GM21737 (cell line): ENCODE data around the gene CREB3L2.
"Not testable (repeated sequence)": the region's sequence is repeated elsewhere in the genome, so short reads cannot be mapped to it uniquely, and the experiment has no call there.

Experiments used
- ATAC-seq: cut with Tn5 transposase; IDR thresholded peaks from one replicate; pipeline ENCODE4 v1.9.1; 2021; ENCODE audit warnings: mild to moderate bottlenecking, moderate library complexity; ENCODE audit not compliant: unreplicated experiment

Gene CREB3L2

DNA sequence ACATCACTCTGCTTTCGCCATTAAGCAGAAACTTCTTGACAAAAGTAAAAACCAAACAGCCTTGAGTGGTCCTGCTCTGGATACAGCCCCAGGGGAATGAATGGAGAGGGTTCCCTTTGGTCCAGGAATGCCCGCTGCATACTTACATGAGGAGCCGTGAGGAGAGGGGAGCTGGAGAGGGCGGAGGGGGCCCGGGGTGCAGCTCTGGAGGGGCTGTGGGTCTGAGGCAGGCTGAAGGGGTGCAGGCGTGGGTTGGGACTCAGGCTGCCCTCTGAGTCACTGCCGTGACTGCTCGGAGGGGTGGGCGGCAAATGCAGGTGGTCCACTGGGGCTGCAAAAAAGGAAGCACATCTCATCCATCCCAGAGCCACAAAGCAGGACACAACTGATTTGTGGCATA is 93.8 kb downstream of the CREB3L2 start:
- ATAC-seq, result no peak

DNA sequence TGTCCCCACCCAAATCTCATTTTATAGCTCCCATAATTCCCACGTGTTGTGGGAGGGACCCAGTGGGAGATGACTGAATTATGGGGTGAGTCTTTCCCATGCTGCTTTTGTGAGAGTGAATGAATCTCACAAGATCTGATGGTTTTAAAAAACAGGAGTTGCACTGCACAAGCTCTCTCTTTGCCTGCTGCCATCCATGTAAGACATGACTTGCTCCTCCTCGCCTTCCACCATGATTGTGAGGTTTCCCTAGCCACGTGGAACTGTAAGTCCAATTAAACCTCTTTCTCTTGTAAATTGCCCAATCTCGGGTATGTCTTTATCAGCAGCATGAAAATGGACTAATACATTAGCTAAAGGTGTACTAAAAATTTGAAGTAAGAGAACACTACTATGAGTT is 95.2 kb downstream of the CREB3L2 start:
- not testable (repeated sequence) for ATAC-seq

DNA sequence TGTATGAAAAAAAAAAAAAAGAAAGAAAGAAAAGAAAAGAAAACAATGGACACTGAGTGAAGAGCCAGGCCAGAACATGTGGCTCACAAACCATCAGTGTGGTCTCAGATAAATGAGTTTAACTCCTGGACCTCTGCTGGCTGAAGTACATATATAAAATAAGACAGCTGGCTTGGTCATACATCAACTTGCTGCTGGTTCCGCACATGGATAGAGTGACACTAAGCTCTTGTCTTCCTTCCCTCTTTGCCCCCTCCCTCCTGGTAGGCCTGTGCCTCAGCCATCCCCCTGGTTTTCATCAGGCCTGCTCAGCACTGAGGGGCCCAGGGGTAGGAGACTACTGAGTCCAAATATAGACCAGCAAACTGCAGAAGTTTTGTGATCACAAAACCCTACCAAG is 97.1 kb downstream of the CREB3L2 start:
- no peak for ATAC-seq

DNA sequence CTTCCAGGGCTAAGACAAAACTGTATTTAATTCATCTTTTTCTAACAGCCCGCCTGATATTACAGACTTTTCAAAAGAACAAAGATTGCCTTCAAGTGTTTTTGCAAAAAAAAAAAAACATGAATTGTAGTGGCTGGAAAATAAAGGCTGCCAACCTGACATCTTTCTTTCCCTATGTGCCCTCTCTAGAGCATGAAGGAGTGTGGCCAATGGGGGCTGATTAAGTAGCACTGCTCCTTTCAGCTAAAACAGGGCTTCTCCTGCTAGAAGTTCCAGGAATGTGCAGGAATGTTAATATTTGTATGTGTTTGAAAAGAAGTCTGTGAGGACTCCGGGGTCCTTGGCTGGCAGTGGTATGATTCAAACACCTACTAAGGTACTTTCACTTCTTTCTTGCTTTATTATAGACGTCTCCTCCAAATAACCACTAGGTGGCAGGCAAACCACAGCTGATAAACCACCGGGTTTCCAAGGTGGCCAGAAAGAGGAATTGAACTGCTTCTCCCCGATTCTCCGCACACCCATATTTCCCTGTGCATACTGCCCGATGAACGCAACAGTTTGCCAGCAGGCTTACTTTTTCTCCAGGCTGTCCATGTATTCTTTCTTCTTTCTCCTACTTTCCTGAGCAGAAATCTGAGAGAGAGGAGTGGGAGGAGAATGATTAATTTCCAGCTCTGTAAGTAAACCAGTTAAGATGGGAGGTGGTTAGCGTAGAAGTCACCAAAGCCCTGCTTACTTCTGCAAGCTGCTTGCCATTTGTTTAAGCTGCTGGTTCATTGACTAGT is 98.3 kb downstream of the CREB3L2 start:
- peak; percentile 49 for ATAC-seq

DNA sequence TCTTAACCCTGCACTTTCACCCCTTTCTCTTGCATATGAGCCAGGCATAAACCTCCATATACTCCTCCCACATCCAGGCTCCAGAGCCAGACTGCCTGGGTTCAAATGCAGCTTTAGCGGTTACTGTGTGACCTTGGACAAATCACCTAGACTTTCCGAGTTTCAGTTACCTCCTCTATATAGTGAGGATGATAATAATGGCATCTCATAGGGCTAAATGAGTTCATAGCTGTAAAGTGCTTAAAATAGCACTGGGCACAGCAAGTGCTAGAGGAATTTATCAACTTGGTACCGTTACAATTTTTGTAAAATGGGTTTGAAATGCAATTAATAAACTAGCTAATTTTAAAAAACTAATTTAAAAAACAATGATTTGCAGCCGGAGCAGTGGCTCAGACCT is 101.7 kb downstream of the CREB3L2 start:
- ATAC-seq, result no peak

DNA sequence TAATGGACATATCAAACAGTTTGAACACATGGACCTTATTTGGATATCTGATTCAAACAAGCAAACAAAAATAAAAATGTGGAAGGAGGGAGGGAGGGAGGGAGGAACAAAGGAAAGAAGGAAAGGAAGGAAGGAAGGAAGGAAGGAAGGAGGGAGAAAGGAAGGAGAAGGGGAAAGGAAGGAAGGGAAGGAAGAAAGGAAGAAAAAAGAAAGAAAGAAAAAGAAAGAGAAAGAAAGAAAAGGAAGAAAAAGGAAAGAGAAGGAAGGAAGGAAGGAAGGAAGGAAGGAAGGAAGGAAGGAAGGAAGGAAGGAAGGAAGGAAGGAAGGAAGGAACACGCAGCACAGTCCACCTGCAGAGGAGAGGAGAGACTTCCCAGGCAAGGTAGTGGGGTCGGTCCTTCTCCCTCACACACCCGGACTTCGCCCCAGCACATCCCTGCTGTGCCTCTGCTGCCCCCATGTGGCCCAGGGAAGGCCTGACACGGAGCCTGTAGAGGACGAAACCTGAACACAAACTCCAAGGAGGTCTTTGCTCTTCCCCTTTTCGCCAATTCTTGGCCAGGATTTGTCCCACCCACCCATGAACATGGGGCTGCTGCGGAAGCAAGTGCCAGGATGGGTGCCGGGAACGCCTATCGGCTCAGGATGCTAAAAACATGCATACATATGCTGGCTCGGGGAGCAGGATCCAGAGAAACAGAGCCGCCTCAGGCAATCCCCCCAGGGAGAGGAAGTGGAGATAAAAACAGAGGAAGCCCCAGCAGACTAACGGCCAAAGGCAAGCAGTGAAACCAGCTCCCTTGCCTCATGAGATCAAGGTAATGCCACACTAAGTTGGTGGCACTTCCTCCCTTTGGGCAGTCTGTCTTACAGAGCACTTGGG is 102.8 kb downstream of the CREB3L2 start:
- peak; percentile 70 for ATAC-seq

DNA sequence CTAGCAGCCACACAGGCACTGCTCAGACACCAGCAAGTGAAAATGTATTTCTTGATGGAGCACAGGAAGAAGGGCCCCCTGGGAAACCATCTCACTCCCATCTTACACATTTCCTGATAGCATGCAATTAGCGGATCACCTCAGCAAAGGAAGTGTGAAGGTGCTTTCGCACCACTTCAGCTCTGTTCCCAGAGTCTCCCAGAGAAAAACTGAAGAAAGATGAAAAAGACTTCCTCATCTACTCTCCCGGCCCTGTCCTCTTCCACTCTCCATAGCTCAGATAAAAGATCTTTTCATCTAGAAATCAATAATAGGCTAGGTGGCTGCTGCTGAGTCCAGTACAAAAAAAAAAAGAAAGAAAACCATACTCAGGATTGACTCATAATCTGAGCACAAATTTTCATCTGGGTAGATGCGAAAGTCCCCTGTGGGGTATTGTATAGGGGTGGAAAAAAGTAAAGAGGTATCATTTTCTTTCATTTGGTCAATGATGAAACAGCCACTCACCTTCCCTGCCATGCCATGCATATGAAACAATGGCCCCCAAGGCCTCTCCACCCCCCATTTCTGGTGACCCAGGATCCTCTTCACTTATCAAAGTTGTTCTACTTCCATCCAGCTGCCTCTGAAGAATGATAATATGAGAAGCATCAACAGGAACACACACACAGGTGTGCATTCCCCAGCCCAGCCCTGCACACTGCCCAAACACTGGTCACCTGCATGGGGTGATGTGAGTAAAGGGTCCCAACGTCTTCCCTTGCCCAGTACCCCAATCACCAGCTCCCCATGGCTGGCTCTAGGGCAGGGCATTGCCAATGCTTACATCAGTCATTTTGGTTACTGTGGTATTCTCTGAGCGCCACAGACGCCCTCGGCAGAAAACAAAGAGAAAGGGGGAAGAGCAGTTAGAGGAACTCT is 106.3 kb downstream of the CREB3L2 start:
- ATAC-seq, result peak; percentile 77

DNA sequence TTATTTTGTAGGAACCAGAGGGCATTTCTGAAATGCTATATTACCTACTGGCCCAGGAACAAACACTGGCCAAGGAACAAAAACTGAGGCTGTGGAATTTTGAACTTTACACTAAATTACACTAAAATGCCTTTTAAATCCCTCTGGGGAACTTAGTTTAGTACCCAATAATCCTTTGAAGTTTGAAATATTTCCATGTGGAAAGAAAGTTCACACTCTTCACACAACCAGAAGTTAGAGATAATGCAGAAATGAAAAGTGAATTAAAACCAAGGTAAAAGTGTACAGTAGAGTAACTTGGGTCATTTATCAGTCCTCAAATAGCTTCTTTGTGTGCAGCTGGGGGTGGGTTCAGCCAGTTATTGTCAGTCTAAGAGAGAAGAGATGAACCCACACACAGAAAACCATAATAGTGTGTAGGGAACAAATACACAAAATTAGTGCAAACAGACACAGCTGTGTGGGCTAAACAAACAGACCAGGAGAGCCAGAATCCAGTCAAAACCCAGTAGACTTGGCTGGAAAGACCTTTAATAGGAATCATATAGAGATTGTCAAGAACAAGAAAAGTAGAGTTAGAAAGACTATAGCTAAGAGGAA is 108.6 kb downstream of the CREB3L2 start:
- no peak for ATAC-seq

DNA sequence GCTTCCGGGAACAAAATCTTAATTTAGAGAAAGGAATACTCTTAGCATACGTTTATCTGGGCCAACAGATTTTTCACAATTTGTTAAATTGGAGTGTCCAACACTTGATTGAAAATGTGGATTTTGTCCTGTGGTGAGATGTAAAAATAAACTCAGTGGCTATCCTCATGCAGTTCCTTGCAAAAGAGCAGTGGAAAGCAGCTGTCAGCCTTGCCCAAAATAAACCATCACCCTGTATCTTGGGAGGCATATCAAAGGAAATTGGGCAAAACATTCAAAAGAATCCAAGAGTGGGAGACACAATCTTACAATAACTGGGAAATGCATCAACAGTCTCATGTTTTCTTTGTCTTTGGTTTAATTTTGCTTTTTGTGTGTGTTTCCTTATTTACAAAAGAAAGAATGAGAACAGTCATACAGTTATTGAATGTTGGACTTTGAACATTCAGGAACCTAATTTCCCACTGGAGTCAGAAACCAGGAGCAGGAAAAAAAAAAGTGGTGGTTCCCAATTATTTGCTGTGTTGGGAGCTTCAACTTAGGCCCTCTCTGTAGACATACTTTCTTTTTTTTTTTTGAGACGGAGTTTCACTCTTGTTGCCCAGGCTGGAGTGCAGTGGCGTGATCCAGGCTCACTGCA is 110.8 kb downstream of the CREB3L2 start:
- no peak for ATAC-seq

DNA sequence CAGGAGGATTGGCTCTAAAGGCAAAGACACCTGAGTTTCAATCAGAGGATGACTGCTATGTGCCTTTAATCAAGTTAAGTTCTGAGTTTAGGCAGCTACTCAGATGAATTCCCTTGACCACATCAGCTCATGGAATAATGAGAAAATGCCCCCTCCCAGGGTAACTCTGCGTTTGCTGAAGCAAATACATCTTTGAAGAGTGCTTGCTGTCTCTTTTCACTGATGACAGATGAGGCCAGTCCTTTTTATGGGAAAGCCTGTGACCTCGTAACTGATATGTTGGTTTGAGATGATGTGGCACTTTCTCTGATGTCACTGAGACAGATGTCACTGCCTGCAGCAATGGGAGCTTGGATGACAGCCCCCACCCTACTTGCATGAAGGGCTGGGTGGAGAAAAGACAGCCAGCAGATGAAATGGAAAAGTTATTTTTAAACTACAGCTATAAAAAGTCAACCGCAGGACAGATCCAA is 111.4 kb downstream of the CREB3L2 start:
- ATAC-seq, result no peak

DNA sequence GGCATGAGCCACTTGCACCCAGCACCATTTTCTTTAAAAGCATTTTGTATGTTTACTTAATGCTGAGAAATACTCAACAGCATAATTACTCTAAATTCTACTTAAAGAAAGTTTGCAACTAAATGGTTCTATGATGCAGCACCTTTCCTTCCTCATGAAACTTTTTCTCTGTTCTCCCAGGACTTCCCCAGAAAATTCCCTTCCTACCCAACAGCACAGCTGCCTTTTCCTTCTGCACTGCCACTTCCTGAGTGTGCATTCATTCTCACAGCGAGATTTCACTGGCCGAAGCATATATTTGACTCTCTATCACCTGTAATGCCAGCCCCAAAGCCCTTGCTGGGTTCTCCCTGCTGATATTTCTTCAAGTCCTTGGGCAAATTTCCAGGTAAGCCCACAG is 113.6 kb downstream of the CREB3L2 start:
- ATAC-seq, result no peak

DNA sequence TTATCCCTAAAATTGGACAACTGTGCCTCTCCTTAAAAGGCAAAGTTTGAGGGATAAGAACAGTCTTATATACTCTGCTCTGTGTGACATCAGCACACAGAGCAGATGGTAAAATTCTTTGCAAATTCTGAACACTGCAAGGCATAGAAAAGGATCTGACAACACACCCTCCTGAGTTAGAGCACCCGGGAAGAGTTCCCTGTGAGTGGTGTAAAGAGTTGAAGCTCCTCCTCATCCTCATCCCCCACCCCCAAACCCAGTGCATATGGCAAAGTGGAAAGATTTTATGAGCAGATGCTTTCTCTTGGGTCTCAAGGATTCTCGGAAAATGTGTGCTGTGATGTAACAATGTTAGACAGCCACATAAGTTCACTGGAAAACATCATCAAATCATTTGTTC is 115.1 kb downstream of the CREB3L2 start:
- ATAC-seq, result no peak

DNA sequence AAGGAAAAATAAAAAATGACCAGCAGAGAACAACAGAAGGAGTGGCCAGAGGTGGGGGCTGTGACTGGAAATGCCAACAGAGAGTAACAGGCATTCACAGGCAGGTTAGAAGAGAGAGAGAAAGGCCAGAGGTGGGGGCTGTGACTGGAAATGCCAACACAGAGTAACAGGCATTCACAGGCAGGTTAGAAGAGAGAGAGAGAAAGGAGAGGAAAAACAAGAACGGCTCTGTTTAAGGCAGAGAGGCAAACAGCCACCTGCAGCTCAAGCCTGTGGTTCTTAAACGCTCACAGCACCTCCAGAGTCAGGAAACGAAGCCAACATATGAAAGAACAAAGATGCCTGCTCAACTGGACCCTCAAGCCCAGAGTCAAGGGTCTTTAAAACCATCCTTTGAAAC is 115.6 kb downstream of the CREB3L2 start:
- no peak for ATAC-seq

DNA sequence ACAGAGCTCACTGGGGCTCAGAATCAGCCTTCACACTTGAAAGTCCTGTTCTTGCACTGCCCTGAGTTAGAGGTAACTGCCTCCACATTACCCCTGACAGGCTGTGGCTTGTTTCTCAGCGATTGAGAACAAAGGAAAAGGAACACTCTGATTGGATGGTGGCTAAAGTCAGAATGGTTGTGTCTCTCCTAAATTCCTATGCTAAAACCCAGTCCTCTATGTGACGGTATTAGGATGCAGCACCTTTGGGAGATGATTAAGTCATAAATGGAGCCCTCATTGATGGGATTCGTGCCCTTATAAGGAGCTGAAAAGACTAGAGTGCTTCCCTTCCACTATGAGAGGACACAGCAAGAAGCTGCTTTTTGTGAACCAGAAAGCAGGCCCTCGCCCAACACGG is 116.2 kb downstream of the CREB3L2 start:
- ATAC-seq, result no peak

DNA sequence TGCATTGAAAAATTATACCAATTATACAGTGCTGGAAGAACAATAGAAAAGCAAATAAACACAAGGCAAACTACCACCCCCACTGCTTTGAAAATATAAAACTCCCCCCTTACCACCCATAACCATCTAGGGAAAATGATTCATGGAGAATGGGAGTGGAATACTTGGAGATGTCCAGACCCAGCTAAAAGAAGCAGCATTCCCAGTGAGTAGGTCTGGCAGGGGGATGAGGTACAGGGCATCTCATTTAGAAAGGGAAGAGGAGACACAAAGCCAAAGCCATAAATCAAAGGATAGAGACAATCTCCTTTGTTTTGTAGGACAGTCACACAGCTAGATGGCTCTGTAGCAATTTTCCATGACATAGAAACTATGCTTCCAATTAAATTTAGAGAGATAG is 119.1 kb downstream of the CREB3L2 start:
- ATAC-seq, result no peak

DNA sequence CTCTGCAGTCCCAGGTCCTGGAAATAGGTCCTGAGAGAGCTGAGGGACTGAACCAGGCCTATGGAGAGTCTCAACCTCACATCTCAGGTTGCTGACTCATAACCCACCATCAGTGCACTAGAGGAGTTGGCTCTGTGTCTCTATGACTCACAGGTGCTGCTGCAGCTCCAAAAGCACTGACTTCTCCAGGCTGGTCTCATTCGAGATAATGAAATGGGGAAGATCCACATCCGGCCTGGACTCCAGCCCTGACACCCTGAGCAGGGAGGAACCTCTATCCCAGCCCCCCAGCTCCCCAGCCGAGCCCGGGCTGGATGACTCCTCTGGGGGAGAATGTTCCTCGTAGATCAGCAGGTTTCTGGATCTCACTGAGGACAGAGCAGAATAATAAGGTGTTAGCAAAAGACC is 119.6 kb downstream of the CREB3L2 start:
- ATAC-seq, result peak; percentile 80

DNA sequence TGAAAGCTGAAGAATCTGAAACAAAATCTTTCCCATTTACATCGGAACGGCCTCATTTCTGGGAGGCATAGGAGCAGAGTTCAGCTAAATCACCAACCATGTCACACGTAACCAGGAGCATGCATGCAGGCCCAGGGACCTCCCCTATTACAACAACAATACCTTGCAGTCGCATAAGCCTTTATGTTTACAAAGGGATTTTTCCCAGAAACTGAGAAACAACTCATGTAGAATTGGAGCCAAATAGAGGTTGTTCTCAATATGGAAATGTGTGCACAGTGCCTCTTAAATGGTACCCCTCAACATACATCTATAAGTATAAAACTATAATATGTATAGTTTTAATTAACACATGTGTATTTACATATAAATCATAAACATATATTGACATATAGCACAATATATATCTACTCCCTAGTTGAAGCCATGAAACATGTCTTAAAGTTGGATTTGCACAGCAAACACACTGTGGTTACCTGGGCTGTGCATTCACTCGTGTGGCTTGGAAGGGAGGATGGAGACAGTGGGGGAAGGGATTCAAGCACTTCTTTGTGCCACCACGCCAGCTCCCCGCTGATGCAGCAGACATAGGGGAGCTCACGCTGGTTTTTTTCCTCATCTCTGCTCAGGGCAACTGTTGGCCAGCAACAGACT is 120.2 kb downstream of the CREB3L2 start:
- ATAC-seq, result peak; percentile 9

DNA sequence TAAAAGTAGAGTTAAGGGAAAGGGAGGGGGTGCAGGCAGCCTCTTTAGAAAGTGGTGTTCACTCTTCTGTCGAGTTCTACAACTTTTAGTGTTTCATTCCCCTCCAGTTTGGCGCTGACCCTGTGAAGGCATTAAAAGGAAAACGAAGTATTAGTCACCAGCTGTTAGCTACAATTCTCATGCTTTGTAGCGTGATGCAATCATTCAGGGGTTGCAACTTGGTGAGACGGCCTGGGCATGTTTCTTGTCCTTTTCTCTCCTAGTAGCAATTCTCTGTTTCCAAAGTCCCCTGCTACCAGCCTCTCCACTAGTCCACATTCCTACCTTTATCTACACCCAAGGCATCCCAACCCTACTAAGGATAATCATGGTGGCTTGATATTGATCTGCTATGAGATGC is 121.5 kb downstream of the CREB3L2 start:
- ATAC-seq, result no peak

DNA sequence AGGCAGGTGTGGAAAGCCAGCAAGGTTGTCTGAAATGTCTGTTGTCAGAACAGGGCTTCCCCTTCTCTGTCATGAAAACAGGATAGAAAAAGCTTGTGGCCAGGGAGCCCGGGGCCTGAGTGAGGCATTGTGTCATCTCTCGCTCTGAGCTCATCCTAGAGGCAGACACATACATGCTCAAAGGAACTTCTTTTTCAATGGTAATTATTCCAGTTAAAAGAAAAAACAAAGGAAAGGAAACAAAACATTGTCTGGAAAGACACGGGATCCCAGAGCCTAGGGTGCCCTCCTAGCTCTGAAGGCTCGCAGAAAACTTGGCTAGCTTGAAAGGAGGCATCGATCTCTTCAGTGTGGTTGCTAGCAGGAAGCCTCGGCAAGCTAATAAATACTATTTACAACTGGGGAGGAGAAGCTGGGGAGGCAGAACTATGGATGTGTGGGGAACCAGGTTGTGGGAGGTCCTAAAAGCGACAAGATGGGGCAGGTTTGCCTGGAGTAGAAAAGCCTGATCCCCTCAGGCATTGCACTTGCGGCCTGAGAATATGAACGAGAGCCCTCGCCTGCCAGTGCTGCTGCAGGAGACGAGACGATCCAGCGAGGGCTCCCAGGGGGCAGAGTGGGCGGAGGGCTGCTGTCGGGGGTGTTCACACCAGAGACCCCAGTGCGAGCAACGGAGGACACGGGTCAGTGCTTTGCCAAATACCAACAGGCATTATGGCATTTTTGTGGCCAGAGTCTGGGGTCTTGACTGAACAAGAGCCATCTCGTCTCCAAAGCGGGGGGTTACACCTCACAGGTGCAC is 122.3 kb downstream of the CREB3L2 start:
- no peak for ATAC-seq
